Fibroblast of lung (primary cell): ENCODE measurements around the gene ITGBL1. TPM values are rescaled to one million over a fixed set of nuclear protein-coding genes. Genes with fewer than 3 reads are reported as not detected.

Experiments
- DNase-seq, 2 donors: peaks; one replicate each; pipeline versions ENCODE4 v3.0.0 to v3.0.0-alpha.2; 2010; ENCODE audit warnings: low read depth in 2 of 2
- H2AFZ ChIP-seq: 2 replicates; pipeline ENCODE4 v1.5.1; 2012; ENCODE audit warnings: low read length, control low read depth, inconsistent platforms
- H3K27ac ChIP-seq: 2 replicates; pipeline ENCODE4 v1.5.1; 2011; ENCODE audit warnings: low read length, control low read depth; ENCODE audit not compliant: insufficient read depth
- H3K27me3 ChIP-seq: 2 replicates; pipeline ENCODE4 v1.5.1; 2011; ENCODE audit warnings: mild to moderate bottlenecking, low read length; ENCODE audit not compliant: control insufficient read depth, insufficient read depth
- H3K36me3 ChIP-seq: 2 replicates; pipeline ENCODE4 v1.5.1; 2011; ENCODE audit warnings: low read length; ENCODE audit not compliant: control insufficient read depth, insufficient read depth
- H3K4me1 ChIP-seq: 2 replicates; pipeline ENCODE4 v1.5.1; 2011; ENCODE audit warnings: low read length; ENCODE audit not compliant: control insufficient read depth, insufficient read depth; ENCODE audit errors: extremely low read depth
- H3K4me2 ChIP-seq: 2 replicates; pipeline ENCODE4 v1.5.1; 2011; ENCODE audit warnings: low read length, control low read depth; ENCODE audit not compliant: insufficient read depth; ENCODE audit errors: extremely low read depth
- H3K4me3 ChIP-seq, 4 experiments: fragments of 200-600 bp in 1 of 4; sonication (generic) in 1 of 4; replicated peaks in 1 of 4; 2 replicates each; pipeline ENCODE4 v1.5.1; 2011 to 2016; ENCODE audit warnings: low read length in 4 of 4, low read depth in 3 of 4, mild to moderate bottlenecking in 3 of 4, control low read depth in 2 of 4, inconsistent platforms in 1 of 4, mixed read lengths in 1 of 4; ENCODE audit not compliant: insufficient read depth in 1 of 4; ENCODE audit errors: control extremely low read depth in 1 of 4
- H3K79me2 ChIP-seq: 2 replicates; pipeline ENCODE4 v1.5.1; 2012; ENCODE audit warnings: mild to moderate bottlenecking, low read length, inconsistent platforms; ENCODE audit not compliant: control insufficient read depth, insufficient read depth
- H3K9ac ChIP-seq: 2 replicates; pipeline ENCODE4 v1.5.1; 2011; ENCODE audit warnings: mild to moderate bottlenecking, low read length, control low read depth; ENCODE audit not compliant: insufficient read depth
- H3K9me3 ChIP-seq: 2 replicates; pipeline ENCODE4 v1.5.1; 2012; ENCODE audit warnings: low read depth, low read length; ENCODE audit not compliant: control insufficient read depth, insufficient read depth
- H4K20me1 ChIP-seq: 2 replicates; pipeline ENCODE4 v1.5.1; 2011; ENCODE audit warnings: low read length; ENCODE audit not compliant: control insufficient read depth, insufficient read depth; ENCODE audit errors: extremely low read depth
- CTCF ChIP-seq, 2 donors: IDR thresholded peaks in 1 of 2; conservative IDR thresholded peaks in 1 of 2; 1 replicate in 1 of 2; 2 replicates in 1 of 2; pipeline ENCODE4 v1.5.1; 2011 to 2012; ENCODE audit warnings: low read length in 2 of 2, control low read depth in 1 of 2, inconsistent platforms in 1 of 2, low read depth in 1 of 2, mild to moderate bottlenecking in 1 of 2
- EZH2 ChIP-seq: IDR thresholded peaks from 2 replicates; pipeline ENCODE4 v1.5.1; 2012; ENCODE audit warnings: low read length, control low read depth, mild to moderate bottlenecking; ENCODE audit errors: missing control alignments
- polyA plus RNA-seq, 2 donors: library from polyadenylated mRNA; depleted of rRNA in 1 of 2; stranded (reverse) in 1 of 2; unstranded in 1 of 2; fragments of >200 nt; gene quantifications; 2 replicates each; pipeline ENCODE4 v1.2.1, GENCODE V29; 2011 to 2012; ENCODE audit warnings: missing spikeins in 1 of 2
- total RNA-seq: library from RNA; depleted of rRNA; stranded (reverse); fragments of >200 nt; gene quantifications from 2 replicates; pipeline ENCODE4 v1.2.1, GENCODE V29; 2014

The ITGBL1 gene
- total and polyA plus RNA-seq, 2 donors (not counting 1 experiment from before 2014, with no cell fraction given): 45.1 to 87.4 TPM

- Histone ChIP-seq H3K27ac (no peak within 1 kb of the TSS), H3K27me3 (no peaks in the 10 kb centered on the region), H3K4me2 (peak within 1 kb of the TSS; percentile 83), H3K4me1 (peaks cover 4% of the 10 kb centered on the region), H3K9me3 (no peaks in the 10 kb centered on the region), H3K79me2 (no peaks in the 10 kb centered on the region), H3K9ac (peak within 1 kb of the TSS; percentile 58), H3K36me3 (no peaks in the 10 kb centered on the region), H2AFZ (peak within 1 kb of the TSS; percentile 89), H4K20me1 (no peaks in the 10 kb centered on the region), H3K4me3 (peak within 1 kb of the TSS; percentile 61 to 68 (median 66))
- DNase-seq: peak; percentile 20 to 30
- no peak for TF ChIP-seq EZH2
- TF ChIP-seq CTCF (conservative IDR thresholded peaks at IDR 0.05 in 1 of 2, IDR thresholded peaks at IDR 0.05 in 1 of 2; ENCODE audit: low read depth in 1 of 2, low read length in 2 of 2): no peak
Measured at GRCh38 chr13:101416181-101417042, 36.1 kb upstream of the ITGBL1 start, which contains the start of gene NALCN. Gene NALCN, minus strand, starts transcription at chr13:101416508. Its CDS starts 17,382 bp downstream, at chr13:101399126.

- Histone ChIP-seq H4K20me1 (no peaks in the 10 kb centered on the region), H3K9me3 (no peaks in the 10 kb centered on the region), H3K79me2 (no peaks in the 10 kb centered on the region), H2AFZ (peak overlapping the region; percentile 89), H3K4me3 (peak overlapping the region; percentile 61 to 68 (median 66)), H3K27ac (no peak overlapping the region), H3K36me3 (no peaks in the 10 kb centered on the region), H3K4me1 (peaks cover 4% of the 10 kb centered on the region), H3K9ac (no peak overlapping the region), H3K27me3 (no peaks in the 10 kb centered on the region), H3K4me2 (peak overlapping the region; percentile 83)
- DNase-seq: peak; percentile 52 to 64
- TF ChIP-seq EZH2 (no peak), CTCF (conservative IDR thresholded peaks at IDR 0.05 in 1 of 2, IDR thresholded peaks at IDR 0.05 in 1 of 2; ENCODE audit: low read depth in 1 of 2, low read length in 2 of 2) (no peak)
Measured at GRCh38 chr13:101417043-101417406, 35.5 kb upstream of the ITGBL1 start.

GRCh38 chr13:101417501-101417900, 35.0 kb upstream of the ITGBL1 start:
- peaks cover 4% of the 10 kb centered on the region for H3K4me1 ChIP-seq
- DNase-seq: no peak
- no peaks in the 10 kb centered on the region for H3K36me3 ChIP-seq
- H3K27me3 ChIP-seq: no peaks in the 10 kb centered on the region
- H3K4me2 ChIP-seq: no peak overlapping the region
- no peak overlapping the region for H2AFZ ChIP-seq
- no peak overlapping the region for H3K9ac ChIP-seq
- no peak for TF ChIP-seq EZH2
- TF ChIP-seq CTCF (conservative IDR thresholded peaks at IDR 0.05 in 1 of 2, IDR thresholded peaks at IDR 0.05 in 1 of 2; ENCODE audit: low read depth in 1 of 2, low read length in 2 of 2): no peak
- H4K20me1 ChIP-seq: no peaks in the 10 kb centered on the region
- no peaks in the 10 kb centered on the region for H3K9me3 ChIP-seq
- no peak overlapping the region for H3K27ac ChIP-seq
- H3K79me2 ChIP-seq: no peaks in the 10 kb centered on the region
- H3K4me3 ChIP-seq: no peak overlapping the region
